ENCODE results near the gene INPP5F. TPM values are rescaled to one million over a fixed set of nuclear protein-coding genes. Genes with fewer than 3 reads are reported as not detected.
"Not testable (repeated sequence)": the region's sequence is repeated elsewhere in the genome, so short reads cannot be mapped to it uniquely, and the experiment has no call there.

INPP5F gene
- total RNA-seq, 3 donors from 2014 or later, result 18.1 to 23.6 (median 21.1) TPM

GRCh38 chr10:119852822-119853221, 127.0 kb downstream of the INPP5F start:
- no peaks in the 10 kb centered on the region for H3K4me1 Mint-ChIP-seq (ENCODE audit: low read depth)
- no peaks in the 10 kb centered on the region for H3K9me3 Mint-ChIP-seq
- H3K36me3 Mint-ChIP-seq (ENCODE audit: insufficient read depth), result peaks cover 38% of the 10 kb centered on the region
- H3K27me3 Mint-ChIP-seq (ENCODE audit: low read depth), result no peaks in the 10 kb centered on the region
- no peak for ATAC-seq
- no peak for DNase-seq
- no peak overlapping the region for H3K4me3 Mint-ChIP-seq

DNA sequence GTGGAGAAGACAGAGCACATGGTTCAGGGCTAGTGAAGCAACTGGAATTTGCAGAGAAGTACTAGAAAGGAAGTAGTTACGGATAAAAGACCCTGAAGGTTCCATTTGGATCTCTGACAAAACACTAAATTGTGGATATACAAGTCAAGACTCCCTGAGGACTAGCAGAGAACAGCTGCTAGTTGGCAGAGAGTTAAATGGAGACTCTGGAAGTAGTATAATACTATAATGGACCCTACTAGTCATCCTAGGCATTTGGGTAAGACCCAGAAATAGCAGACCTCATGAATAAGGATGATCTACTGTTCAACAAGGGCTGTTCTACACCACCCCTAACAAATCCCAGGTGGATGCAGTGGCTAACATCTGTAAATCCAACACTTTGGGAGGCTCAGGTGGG, 127.7 kb downstream of the INPP5F start:
- peaks cover 38% of the 10 kb centered on the region for H3K36me3 Mint-ChIP-seq (ENCODE audit: insufficient read depth)

GRCh38 chr10:119858063-119858462, 132.2 kb downstream of the INPP5F start:
- H3K36me3 Mint-ChIP-seq (ENCODE audit: insufficient read depth), result peaks cover 23% of the 10 kb centered on the region
- DNase-seq (no peak), ATAC-seq (no peak)
- H3K27me3 Mint-ChIP-seq (ENCODE audit: low read depth), result no peaks in the 10 kb centered on the region
- H3K4me1 Mint-ChIP-seq (ENCODE audit: low read depth), result peaks cover 32% of the 10 kb centered on the region
- H3K4me3 Mint-ChIP-seq, result no peak overlapping the region
- H3K9me3 Mint-ChIP-seq, result no peaks in the 10 kb centered on the region

More for the DNA sequence above, 127.7 kb downstream of the INPP5F start:
- ATAC-seq (no peak), DNase-seq (no peak)
- no peaks in the 10 kb centered on the region for H3K27me3 Mint-ChIP-seq (ENCODE audit: low read depth)
- H3K4me1 Mint-ChIP-seq (ENCODE audit: low read depth), result no peaks in the 10 kb centered on the region
- H3K4me3 Mint-ChIP-seq, result no peak overlapping the region
- H3K9me3 Mint-ChIP-seq, result no peaks in the 10 kb centered on the region

GRCh38 chr10:119859420-119860258, 133.8 kb downstream of the INPP5F start:
- peak overlapping the region; percentile 8 for H3K4me3 Mint-ChIP-seq
- peaks cover 7% of the 10 kb centered on the region for H3K9me3 Mint-ChIP-seq
- H3K27me3 Mint-ChIP-seq (ENCODE audit: low read depth), result no peaks in the 10 kb centered on the region
- DNase-seq (no peak), ATAC-seq (peak; percentile 38 to 47)
- peaks cover 27% of the 10 kb centered on the region for H3K36me3 Mint-ChIP-seq (ENCODE audit: insufficient read depth)
- peaks cover 41% of the 10 kb centered on the region for H3K4me1 Mint-ChIP-seq (ENCODE audit: low read depth)

- ATAC-seq, result peak; percentile 47 to 63
- H3K4me1 Mint-ChIP-seq (ENCODE audit: low read depth), result peaks cover 50% of the 10 kb centered on the region
- no peaks in the 10 kb centered on the region for H3K27me3 Mint-ChIP-seq (ENCODE audit: low read depth)
- DNase-seq, result no peak
- no peak overlapping the region for H3K4me3 Mint-ChIP-seq
- peaks cover 32% of the 10 kb centered on the region for H3K36me3 Mint-ChIP-seq (ENCODE audit: insufficient read depth)
- H3K9me3 Mint-ChIP-seq, result peaks cover 8% of the 10 kb centered on the region
Measured at GRCh38 chr10:119860866-119861607, 135.2 kb downstream of the INPP5F start.

DNA sequence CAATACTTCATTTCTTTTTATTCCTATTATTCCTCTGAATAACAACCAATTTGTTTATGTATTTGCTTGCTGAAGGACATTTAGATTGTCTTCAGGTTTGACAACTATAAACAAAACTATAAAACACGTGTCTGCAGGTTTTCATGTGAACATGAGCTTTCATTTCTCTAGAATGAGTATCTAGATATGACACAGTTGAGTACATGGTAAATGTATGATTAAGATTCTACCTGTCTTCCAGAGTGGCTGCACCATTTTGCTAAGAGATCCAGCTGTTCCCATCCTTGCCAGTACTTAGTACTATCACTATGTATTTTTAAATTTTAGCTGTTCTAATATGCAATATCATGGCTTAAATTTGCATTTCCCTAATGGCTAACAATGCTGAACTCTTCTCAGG, 136.7 kb downstream of the INPP5F start:
- peak in 1 of 2 donors; percentile 44 for ATAC-seq

GRCh38 chr10:119863951-119864565, 138.2 kb downstream of the INPP5F start:
- H3K9me3 Mint-ChIP-seq, result peaks cover 8% of the 10 kb centered on the region
- peaks cover 64% of the 10 kb centered on the region for H3K4me1 Mint-ChIP-seq (ENCODE audit: low read depth)
- no peak overlapping the region for H3K4me3 Mint-ChIP-seq
- ATAC-seq (no peak), DNase-seq (no peak)
- H3K27me3 Mint-ChIP-seq (ENCODE audit: low read depth), result no peaks in the 10 kb centered on the region
- H3K36me3 Mint-ChIP-seq (ENCODE audit: insufficient read depth), result peaks cover 22% of the 10 kb centered on the region

More for the DNA sequence above, 136.7 kb downstream of the INPP5F start:
- no peak for DNase-seq
- H3K4me3 Mint-ChIP-seq, result no peak overlapping the region
- H3K9me3 Mint-ChIP-seq, result peaks cover 8% of the 10 kb centered on the region
- peaks cover 27% of the 10 kb centered on the region for H3K36me3 Mint-ChIP-seq (ENCODE audit: insufficient read depth)
- peaks cover 54% of the 10 kb centered on the region for H3K4me1 Mint-ChIP-seq (ENCODE audit: low read depth)
- no peaks in the 10 kb centered on the region for H3K27me3 Mint-ChIP-seq (ENCODE audit: low read depth)

- peaks cover 8% of the 10 kb centered on the region for H3K9me3 Mint-ChIP-seq
- peaks cover 61% of the 10 kb centered on the region for H3K4me1 Mint-ChIP-seq (ENCODE audit: low read depth)
- no peaks in the 10 kb centered on the region for H3K27me3 Mint-ChIP-seq (ENCODE audit: low read depth)
- DNase-seq (no peak), ATAC-seq (no peak)
- H3K4me3 Mint-ChIP-seq, result no peak overlapping the region
- peaks cover 19% of the 10 kb centered on the region for H3K36me3 Mint-ChIP-seq (ENCODE audit: insufficient read depth)
Measured at GRCh38 chr10:119865699-119866240, 139.9 kb downstream of the INPP5F start.

GRCh38 chr10:119867317-119867716, 141.5 kb downstream of the INPP5F start:
- peaks cover 56% of the 10 kb centered on the region for H3K4me1 Mint-ChIP-seq (ENCODE audit: low read depth)
- no peaks in the 10 kb centered on the region for H3K27me3 Mint-ChIP-seq (ENCODE audit: low read depth)

DNA sequence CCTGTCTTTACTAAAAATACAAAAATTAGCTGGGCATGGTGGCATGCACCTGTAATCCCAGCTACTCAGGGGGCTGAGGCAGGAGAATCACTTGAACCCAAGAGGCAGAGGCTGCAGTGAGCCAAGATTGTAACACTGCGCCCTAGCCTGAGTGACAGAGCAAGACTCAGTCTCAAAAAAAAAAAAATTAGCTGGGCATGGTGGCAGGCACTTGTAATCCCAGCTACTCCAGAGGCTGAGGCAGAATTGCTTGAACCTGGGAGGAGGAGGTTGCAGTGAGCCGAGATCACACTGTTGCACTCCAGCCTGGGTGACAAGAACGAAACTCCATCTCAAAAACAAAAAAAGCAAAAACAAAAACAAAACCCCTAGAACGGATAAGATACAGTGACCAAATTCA, 143.5 kb downstream of the INPP5F start:
- not testable (repeated sequence) for H3K9me3 Mint-ChIP-seq; DNase-seq; H3K27me3 Mint-ChIP-seq (ENCODE audit: low read depth); ATAC-seq
- peak overlapping the region; percentile 91 for H3K4me3 Mint-ChIP-seq
- H3K4me1 Mint-ChIP-seq (ENCODE audit: low read depth), result peaks cover 51% of the 10 kb centered on the region
- H3K36me3 Mint-ChIP-seq (ENCODE audit: insufficient read depth), result peaks cover 13% of the 10 kb centered on the region

More at GRCh38 chr10:119867317-119867716, 141.5 kb downstream of the INPP5F start:
- Mint-ChIP-seq H3K4me3 (no peak overlapping the region), H3K9me3 (peaks cover 8% of the 10 kb centered on the region), H3K36me3 (ENCODE audit: insufficient read depth) (peaks cover 19% of the 10 kb centered on the region)
- no peak for ATAC-seq
- DNase-seq, result no peak

- H3K4me3 Mint-ChIP-seq, result peak overlapping the region; percentile 91
- peaks cover 37% of the 10 kb centered on the region for H3K4me1 Mint-ChIP-seq (ENCODE audit: low read depth)
- peak; percentile 44 to 50 for ATAC-seq
- H3K36me3 Mint-ChIP-seq (ENCODE audit: insufficient read depth), result no peaks in the 10 kb centered on the region
- peak; percentile 47 for DNase-seq
- H3K27me3 Mint-ChIP-seq (ENCODE audit: low read depth), result no peaks in the 10 kb centered on the region
- H3K9me3 Mint-ChIP-seq, result no peaks in the 10 kb centered on the region
Measured at GRCh38 chr10:119871881-119872609, 146.2 kb downstream of the INPP5F start.

GRCh38 chr10:119872610-119872859, 146.7 kb downstream of the INPP5F start, which contains the start of gene MCMBP:
TSS of gene MCMBP (minus strand) at chr10:119872843. CDS start at chr10:119872584, 259 bp downstream.
- DNase-seq, result no peak
- Mint-ChIP-seq H3K36me3 (ENCODE audit: insufficient read depth) (no peaks in the 10 kb centered on the region), H3K4me3 (peak within 1 kb of the TSS; percentile 91), H3K4me1 (ENCODE audit: low read depth) (peaks cover 35% of the 10 kb centered on the region), H3K9me3 (no peaks in the 10 kb centered on the region), H3K27me3 (ENCODE audit: low read depth) (no peaks in the 10 kb centered on the region)
- no peak for ATAC-seq

- peak overlapping the region; percentile 86 for H3K4me3 Mint-ChIP-seq
- DNase-seq (peak; percentile 83), ATAC-seq (peak; percentile 94 to 95)
- peaks cover 32% of the 10 kb centered on the region for H3K4me1 Mint-ChIP-seq (ENCODE audit: low read depth)
- H3K9me3 Mint-ChIP-seq, result no peaks in the 10 kb centered on the region
- no peaks in the 10 kb centered on the region for H3K27me3 Mint-ChIP-seq (ENCODE audit: low read depth)
- no peaks in the 10 kb centered on the region for H3K36me3 Mint-ChIP-seq (ENCODE audit: insufficient read depth)
Measured at GRCh38 chr10:119872860-119873681, 147.2 kb downstream of the INPP5F start.

Data from activated T-cell treated with anti-CD3 and anti-CD28 coated beads, Interleukin-2, amount 50 U/mL, for 4 hours (primary cell).